CD1c-positive myeloid dendritic cell (primary cell): ENCODE measurements around the gene JMJD1C.

Experiments
- DNase-seq: peaks from one replicate; pipeline ENCODE4 v3.0.0-alpha.2; 2016; ENCODE audit errors: extremely low spot score

JMJD1C gene

GRCh38 chr10:63481815-63482421, 16.1 kb upstream of the JMJD1C start:
- no peak for DNase-seq

- DNase-seq: no peak
Measured at GRCh38 chr10:63480237-63480636, 14.5 kb upstream of the JMJD1C start.

GRCh38 chr10:63478564-63478963, 12.8 kb upstream of the JMJD1C start:
- DNase-seq: no peak

GRCh38 chr10:63477927-63478326, 12.2 kb upstream of the JMJD1C start:
- no peak for DNase-seq

- no peak for DNase-seq
Measured at GRCh38 chr10:63474488-63474887, 8.7 kb upstream of the JMJD1C start.

- DNase-seq: no peak
Measured at GRCh38 chr10:63470928-63471327, 5.2 kb upstream of the JMJD1C start.

- DNase-seq: no peak
Measured at GRCh38 chr10:63468947-63469346, 3.2 kb upstream of the JMJD1C start.

- DNase-seq: no peak
Measured at GRCh38 chr10:63467841-63468240, 2.1 kb upstream of the JMJD1C start.

- DNase-seq: peak; percentile 26
Measured at GRCh38 chr10:63466144-63466935, 563 bp upstream of the JMJD1C start.

- DNase-seq: no peak
Measured at GRCh38 chr10:63464402-63465292, 1.1 kb downstream of the JMJD1C start.

GRCh38 chr10:63462442-63462841, 3.3 kb downstream of the JMJD1C start:
- no peak for DNase-seq

- no peak for DNase-seq
Measured at GRCh38 chr10:63458177-63458576, 7.6 kb downstream of the JMJD1C start.

GRCh38 chr10:63457594-63457993, 8.2 kb downstream of the JMJD1C start:
- DNase-seq: no peak

- no peak for DNase-seq
Measured at GRCh38 chr10:63456437-63457210, 9.2 kb downstream of the JMJD1C start.

- DNase-seq: no peak
Measured at GRCh38 chr10:63455507-63455906, 10.3 kb downstream of the JMJD1C start.

GRCh38 chr10:63454631-63455030, 11.1 kb downstream of the JMJD1C start:
- no peak for DNase-seq

GRCh38 chr10:63452524-63452923, 13.3 kb downstream of the JMJD1C start:
- DNase-seq: no peak

GRCh38 chr10:63446716-63447440, 18.9 kb downstream of the JMJD1C start:
- DNase-seq: no peak

GRCh38 chr10:63441404-63441803, 24.4 kb downstream of the JMJD1C start:
- peak; percentile 16 for DNase-seq

GRCh38 chr10:63439607-63440006, 26.2 kb downstream of the JMJD1C start:
- DNase-seq: no peak
